Fibroblast of villous mesenchyme (primary cell): ENCODE results near the gene TSPEAR. TPM values are rescaled to one million over a fixed set of nuclear protein-coding genes. Genes with fewer than 3 reads are reported as not detected.

Experiments used
- DNase-seq: peaks from one replicate; pipeline ENCODE4 v3.0.0-alpha.2; 2010; ENCODE audit warnings: low read depth
- H3K4me3 ChIP-seq: 2 replicates; pipeline ENCODE4 v1.5.1; 2011; ENCODE audit warnings: low read depth, mild to moderate bottlenecking, low read length
- CTCF ChIP-seq: IDR thresholded peaks from 2 replicates; pipeline ENCODE4 v1.5.1; 2012; ENCODE audit warnings: low read depth, mild to moderate bottlenecking, low read length; ENCODE audit not compliant: insufficient read depth
- total RNA-seq: library from RNA; depleted of rRNA; stranded (reverse); fragments of >200 nt; gene quantifications from 2 replicates; pipeline ENCODE4 v1.2.3, GENCODE V29; 2012

The TSPEAR gene
- total RNA-seq, 1 donor: not detected

- no peak for DNase-seq
- no peak overlapping the region for H3K4me3 ChIP-seq
- TF ChIP-seq CTCF: no peak
These were observed 29.4 kb upstream of the TSPEAR start for GRCh38 chr21:44740742-44741141.

GRCh38 chr21:44739316-44739715, 27.9 kb upstream of the TSPEAR start:
- no peak overlapping the region for H3K4me3 ChIP-seq
- TF ChIP-seq CTCF: no peak
- DNase-seq: no peak

GRCh38 chr21:44738621-44739020, 27.2 kb upstream of the TSPEAR start:
- DNase-seq: no peak
- TF ChIP-seq CTCF: no peak

GRCh38 chr21:44737706-44738354, 26.5 kb upstream of the TSPEAR start:
- peak; percentile 9 for DNase-seq
- TF ChIP-seq CTCF: no peak

More at GRCh38 chr21:44738621-44739020, 27.2 kb upstream of the TSPEAR start:
- no peak overlapping the region for H3K4me3 ChIP-seq

GRCh38 chr21:44736291-44737004, 25.1 kb upstream of the TSPEAR start:
- DNase-seq: no peak
- no peak overlapping the region for H3K4me3 ChIP-seq
- TF ChIP-seq CTCF: no peak

More at GRCh38 chr21:44737706-44738354, 26.5 kb upstream of the TSPEAR start:
- H3K4me3 ChIP-seq: no peak overlapping the region

- no peak for TF ChIP-seq CTCF
- no peak overlapping the region for H3K4me3 ChIP-seq
- no peak for DNase-seq
These were observed 24.4 kb upstream of the TSPEAR start for GRCh38 chr21:44735821-44736220.
